ENCODE measurements around the gene FURIN.

DNA sequence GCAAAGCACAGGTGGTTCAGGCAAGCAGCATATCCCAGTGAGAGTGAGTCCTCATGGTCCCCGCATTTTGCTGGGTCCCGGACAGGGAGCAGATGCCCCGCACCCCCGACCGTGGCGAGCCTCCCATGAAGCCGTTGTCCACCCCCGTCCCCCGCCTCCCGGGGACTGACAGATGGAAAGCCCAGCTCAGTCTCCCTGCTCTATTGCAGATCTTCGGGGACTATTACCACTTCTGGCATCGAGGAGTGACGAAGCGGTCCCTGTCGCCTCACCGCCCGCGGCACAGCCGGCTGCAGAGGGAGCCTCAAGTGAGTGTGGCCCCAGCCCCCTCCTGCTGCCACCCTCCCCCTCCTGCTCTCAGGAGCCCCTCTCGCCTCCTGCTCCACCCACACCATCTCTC, 7.7 kb downstream of the FURIN start:
- TF ChIP-seq, protein P1, sequence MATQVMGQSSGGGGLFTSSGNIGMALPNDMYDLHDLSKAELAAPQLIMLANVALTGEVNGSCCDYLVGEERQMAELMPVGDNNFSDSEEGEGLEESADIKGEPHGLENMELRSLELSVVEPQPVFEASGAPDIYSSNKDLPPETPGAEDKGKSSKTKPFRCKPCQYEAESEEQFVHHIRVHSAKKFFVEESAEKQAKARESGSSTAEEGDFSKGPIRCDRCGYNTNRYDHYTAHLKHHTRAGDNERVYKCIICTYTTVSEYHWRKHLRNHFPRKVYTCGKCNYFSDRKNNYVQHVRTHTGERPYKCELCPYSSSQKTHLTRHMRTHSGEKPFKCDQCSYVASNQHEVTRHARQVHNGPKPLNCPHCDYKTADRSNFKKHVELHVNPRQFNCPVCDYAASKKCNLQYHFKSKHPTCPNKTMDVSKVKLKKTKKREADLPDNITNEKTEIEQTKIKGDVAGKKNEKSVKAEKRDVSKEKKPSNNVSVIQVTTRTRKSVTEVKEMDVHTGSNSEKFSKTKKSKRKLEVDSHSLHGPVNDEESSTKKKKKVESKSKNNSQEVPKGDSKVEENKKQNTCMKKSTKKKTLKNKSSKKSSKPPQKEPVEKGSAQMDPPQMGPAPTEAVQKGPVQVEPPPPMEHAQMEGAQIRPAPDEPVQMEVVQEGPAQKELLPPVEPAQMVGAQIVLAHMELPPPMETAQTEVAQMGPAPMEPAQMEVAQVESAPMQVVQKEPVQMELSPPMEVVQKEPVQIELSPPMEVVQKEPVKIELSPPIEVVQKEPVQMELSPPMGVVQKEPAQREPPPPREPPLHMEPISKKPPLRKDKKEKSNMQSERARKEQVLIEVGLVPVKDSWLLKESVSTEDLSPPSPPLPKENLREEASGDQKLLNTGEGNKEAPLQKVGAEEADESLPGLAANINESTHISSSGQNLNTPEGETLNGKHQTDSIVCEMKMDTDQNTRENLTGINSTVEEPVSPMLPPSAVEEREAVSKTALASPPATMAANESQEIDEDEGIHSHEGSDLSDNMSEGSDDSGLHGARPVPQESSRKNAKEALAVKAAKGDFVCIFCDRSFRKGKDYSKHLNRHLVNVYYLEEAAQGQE (IDR thresholded peaks at IDR 0.05; ENCODE audit: insufficient read depth in 1 of 2, low read depth in 2 of 2, low read length in 1 of 2) = no peak
- no peak for TF ChIP-seq POLR2AphosphoS5 (IDR thresholded peaks at IDR 0.05; ENCODE audit: low read depth, low read length)
